ENCODE measurements around the gene CENPP.

The CENPP gene

GRCh38 chr9:92652461-92652860, 326.7 kb downstream of the CENPP start:
- no peaks in the 10 kb centered on the region for H3K9me3 ChIP-seq (ENCODE audit: control insufficient read depth, insufficient read depth, low read length)
- no peak overlapping the region for H3K27ac ChIP-seq (ENCODE audit: low read length)
- no peak overlapping the region for H3K4me3 ChIP-seq (ENCODE audit: low read length)
- H3K36me3 ChIP-seq (ENCODE audit: control insufficient read depth, insufficient read depth, low read length): peaks cover 11% of the 10 kb centered on the region; the same call in 1 of the 2 replicates
- DNase-seq (ENCODE audit: low read depth, low spot score): no peak
- H3K27me3 ChIP-seq (ENCODE audit: control insufficient read depth, insufficient read depth, low read length): no peaks in the 10 kb centered on the region
- no peaks in the 10 kb centered on the region for H3K4me1 ChIP-seq (ENCODE audit: control insufficient read depth, insufficient read depth, low read length)
- no CpG with 5 or more reads among the region's 1 CpG for WGBS (ENCODE audit: insufficient coverage, insufficient read length)

- H3K36me3 ChIP-seq (ENCODE audit: control insufficient read depth, insufficient read depth, low read length): peaks cover 7% of the 10 kb centered on the region
- no peaks in the 10 kb centered on the region for H3K9me3 ChIP-seq (ENCODE audit: control insufficient read depth, insufficient read depth, low read length)
- no peaks in the 10 kb centered on the region for H3K27me3 ChIP-seq (ENCODE audit: control insufficient read depth, insufficient read depth, low read length)
- WGBS (ENCODE audit: insufficient coverage, insufficient read length): no CpG with 5 or more reads among the region's 19 CpGs
- H3K4me3 ChIP-seq (ENCODE audit: low read length): no peak overlapping the region
- no peak for DNase-seq (ENCODE audit: low read depth, low spot score)
- H3K27ac ChIP-seq (ENCODE audit: low read length): no peak overlapping the region
- no peaks in the 10 kb centered on the region for H3K4me1 ChIP-seq (ENCODE audit: control insufficient read depth, insufficient read depth, low read length)
Measured at GRCh38 chr9:92654481-92655301, 328.9 kb downstream of the CENPP start.

GRCh38 chr9:92655366-92655765, 329.6 kb downstream of the CENPP start:
- H3K27ac ChIP-seq (ENCODE audit: low read length): no peak overlapping the region
- no peak overlapping the region for H3K4me3 ChIP-seq (ENCODE audit: low read length)
- H3K27me3 ChIP-seq (ENCODE audit: control insufficient read depth, insufficient read depth, low read length): no peaks in the 10 kb centered on the region
- peaks cover 7% of the 10 kb centered on the region for H3K36me3 ChIP-seq (ENCODE audit: control insufficient read depth, insufficient read depth, low read length)
- H3K9me3 ChIP-seq (ENCODE audit: control insufficient read depth, insufficient read depth, low read length): no peaks in the 10 kb centered on the region
- DNase-seq (ENCODE audit: low read depth, low spot score): no peak
- H3K4me1 ChIP-seq (ENCODE audit: control insufficient read depth, insufficient read depth, low read length): no peaks in the 10 kb centered on the region
- no CpG with 5 or more reads among the region's 7 CpGs for WGBS (ENCODE audit: insufficient coverage, insufficient read length)

- Histone ChIP-seq H3K4me1 (ENCODE audit: control insufficient read depth, insufficient read depth, low read length) (no peaks in the 10 kb centered on the region), H3K36me3 (ENCODE audit: control insufficient read depth, insufficient read depth, low read length) (peaks cover 7% of the 10 kb centered on the region), H3K4me3 (ENCODE audit: low read length) (no peak overlapping the region), H3K27me3 (ENCODE audit: control insufficient read depth, insufficient read depth, low read length) (no peaks in the 10 kb centered on the region), H3K9me3 (ENCODE audit: control insufficient read depth, insufficient read depth, low read length) (no peaks in the 10 kb centered on the region), H3K27ac (ENCODE audit: low read length) (no peak overlapping the region)
- WGBS (ENCODE audit: insufficient coverage, insufficient read length): no CpG with 5 or more reads among the region's 9 CpGs
- no peak for DNase-seq (ENCODE audit: low read depth, low spot score)
Measured at GRCh38 chr9:92655896-92656536, 330.3 kb downstream of the CENPP start.

DNA sequence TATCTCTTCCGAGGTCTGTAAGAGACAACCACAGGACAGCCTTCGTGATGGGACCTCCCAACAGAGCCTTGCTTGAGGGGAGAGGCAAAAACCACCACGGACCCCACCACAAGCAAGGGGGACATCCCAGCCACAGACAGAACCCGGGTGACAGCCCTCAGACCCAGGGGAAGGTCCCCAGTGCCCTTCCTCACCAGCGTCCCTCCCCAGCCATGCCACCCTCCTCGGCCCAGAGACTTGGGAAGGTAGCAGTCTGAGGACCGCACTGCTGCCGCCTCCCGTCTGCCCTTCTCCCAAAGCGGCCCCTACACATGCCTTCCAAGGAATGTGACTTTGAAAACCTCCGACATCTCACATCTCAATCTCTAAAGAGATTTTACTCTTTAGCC, 330.8 kb downstream of the CENPP start:
- no peaks in the 10 kb centered on the region for H3K9me3 ChIP-seq (ENCODE audit: control insufficient read depth, insufficient read depth, low read length)
- H3K27me3 ChIP-seq (ENCODE audit: control insufficient read depth, insufficient read depth, low read length): no peaks in the 10 kb centered on the region
- H3K36me3 ChIP-seq (ENCODE audit: control insufficient read depth, insufficient read depth, low read length): peaks cover 7% of the 10 kb centered on the region
- no peak for DNase-seq (ENCODE audit: low read depth, low spot score)
- no peak overlapping the region for H3K27ac ChIP-seq (ENCODE audit: low read length)
- no CpG with 5 or more reads among the region's 11 CpGs for WGBS (ENCODE audit: insufficient coverage, insufficient read length)
- H3K4me1 ChIP-seq (ENCODE audit: control insufficient read depth, insufficient read depth, low read length): no peaks in the 10 kb centered on the region
- no peak overlapping the region for H3K4me3 ChIP-seq (ENCODE audit: low read length)

DNA sequence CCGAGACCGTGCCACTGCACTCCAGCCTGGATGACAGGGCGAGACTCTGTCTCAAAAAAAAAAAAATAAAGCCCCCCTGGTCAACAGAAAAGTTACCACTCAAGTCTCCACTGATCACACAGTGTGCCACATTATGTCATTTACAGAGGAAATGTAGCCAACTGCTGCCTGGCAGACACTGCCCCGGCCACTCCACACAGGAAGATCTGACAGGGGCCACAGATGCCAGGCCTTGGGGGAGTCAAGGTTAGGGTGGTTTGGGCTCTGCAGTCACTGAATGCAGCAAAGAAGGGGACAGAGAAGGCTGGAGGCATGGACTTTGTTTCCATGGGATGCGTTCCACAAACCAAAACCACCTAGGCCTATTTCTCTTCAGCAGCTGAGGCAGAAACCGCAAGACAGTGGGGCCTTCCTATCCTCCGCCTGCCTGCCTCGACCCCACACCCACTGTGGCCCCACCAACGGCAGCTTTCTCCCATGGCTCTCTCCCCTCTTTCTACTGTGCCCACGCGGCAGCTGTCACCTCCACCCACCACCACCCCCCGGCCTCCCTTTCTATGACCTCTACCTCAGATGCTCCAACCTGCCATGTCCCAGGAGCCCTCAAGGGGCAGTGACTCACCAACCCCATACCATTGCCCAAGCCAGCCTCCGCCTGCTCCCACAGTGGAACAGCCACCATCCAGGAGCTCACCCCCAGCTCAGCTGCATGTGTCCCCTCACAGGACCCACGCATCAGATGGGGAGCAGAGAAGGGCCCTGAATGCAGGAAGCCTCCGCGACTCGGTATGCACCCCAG, 331.7 kb downstream of the CENPP start:
- no peak overlapping the region for H3K4me3 ChIP-seq (ENCODE audit: low read length)
- no peak for DNase-seq (ENCODE audit: low read depth, low spot score)
- WGBS (ENCODE audit: insufficient coverage, insufficient read length): no CpG with 5 or more reads among the region's 17 CpGs
- no peak overlapping the region for H3K27ac ChIP-seq (ENCODE audit: low read length)
- no peaks in the 10 kb centered on the region for H3K4me1 ChIP-seq (ENCODE audit: control insufficient read depth, insufficient read depth, low read length)
- H3K27me3 ChIP-seq (ENCODE audit: control insufficient read depth, insufficient read depth, low read length): no peaks in the 10 kb centered on the region
- H3K36me3 ChIP-seq (ENCODE audit: control insufficient read depth, insufficient read depth, low read length): peaks cover 7% of the 10 kb centered on the region
- no peaks in the 10 kb centered on the region for H3K9me3 ChIP-seq (ENCODE audit: control insufficient read depth, insufficient read depth, low read length)

GRCh38 chr9:92658176-92658575, 332.4 kb downstream of the CENPP start:
- Histone ChIP-seq H3K36me3 (ENCODE audit: control insufficient read depth, insufficient read depth, low read length) (peaks cover 5% of the 10 kb centered on the region), H3K27ac (ENCODE audit: low read length) (no peak overlapping the region), H3K4me3 (ENCODE audit: low read length) (no peak overlapping the region), H3K4me1 (ENCODE audit: control insufficient read depth, insufficient read depth, low read length) (no peaks in the 10 kb centered on the region), H3K9me3 (ENCODE audit: control insufficient read depth, insufficient read depth, low read length) (no peaks in the 10 kb centered on the region), H3K27me3 (ENCODE audit: control insufficient read depth, insufficient read depth, low read length) (no peaks in the 10 kb centered on the region)
- no peak for DNase-seq (ENCODE audit: low read depth, low spot score)
- no CpG with 5 or more reads among the region's 7 CpGs for WGBS (ENCODE audit: insufficient coverage, insufficient read length)

DNA sequence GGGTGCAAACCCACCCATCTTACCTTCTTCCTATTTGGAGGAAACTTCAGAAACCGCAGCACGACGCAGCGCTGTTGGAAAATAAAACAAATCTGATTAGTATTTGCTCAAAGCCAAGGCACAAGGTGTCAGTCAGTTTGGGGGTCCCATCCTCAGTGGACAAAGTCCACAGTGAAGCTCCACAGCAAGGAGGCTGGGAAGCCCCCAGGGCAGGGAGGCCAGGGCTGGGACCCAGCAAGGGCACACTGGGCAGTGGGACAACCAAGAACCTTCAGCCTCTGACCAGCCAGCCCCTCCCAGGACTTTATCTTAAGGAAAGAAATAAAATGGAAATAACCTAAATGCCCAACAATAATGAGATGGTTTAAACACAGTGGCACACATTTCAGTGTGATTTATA, 332.9 kb downstream of the CENPP start:
- Histone ChIP-seq H3K4me3 (ENCODE audit: low read length) (no peak overlapping the region), H3K27ac (ENCODE audit: low read length) (no peak overlapping the region), H3K27me3 (ENCODE audit: control insufficient read depth, insufficient read depth, low read length) (no peaks in the 10 kb centered on the region), H3K9me3 (ENCODE audit: control insufficient read depth, insufficient read depth, low read length) (no peaks in the 10 kb centered on the region), H3K4me1 (ENCODE audit: control insufficient read depth, insufficient read depth, low read length) (no peaks in the 10 kb centered on the region), H3K36me3 (ENCODE audit: control insufficient read depth, insufficient read depth, low read length) (peaks cover 5% of the 10 kb centered on the region)
- no CpG with 5 or more reads among the region's 4 CpGs for WGBS (ENCODE audit: insufficient coverage, insufficient read length)
- no peak for DNase-seq (ENCODE audit: low read depth, low spot score)

DNA sequence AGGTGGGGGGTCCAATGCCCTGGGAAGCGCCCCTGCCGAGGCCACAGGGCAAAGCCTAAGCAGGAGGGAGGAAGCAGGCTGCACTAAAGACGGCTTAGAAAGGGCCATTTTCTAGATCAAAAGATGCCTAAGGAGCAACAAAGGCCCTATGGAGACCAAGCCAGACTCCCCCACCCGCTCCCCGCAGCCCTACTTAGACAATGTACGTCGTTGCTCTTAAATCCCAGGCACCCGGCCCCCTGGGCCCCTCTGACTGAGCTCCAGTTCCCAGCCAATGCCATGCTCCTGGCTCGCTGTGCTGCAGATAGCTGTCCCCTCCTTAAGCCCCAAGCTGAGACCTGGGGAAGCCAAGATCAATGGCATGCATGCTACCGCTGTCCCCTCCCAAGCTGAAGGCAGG, 333.8 kb downstream of the CENPP start:
- H3K27ac ChIP-seq (ENCODE audit: low read length): no peak overlapping the region
- no peaks in the 10 kb centered on the region for H3K27me3 ChIP-seq (ENCODE audit: control insufficient read depth, insufficient read depth, low read length)
- DNase-seq (ENCODE audit: low read depth, low spot score): no peak
- no CpG with 5 or more reads among the region's 10 CpGs for WGBS (ENCODE audit: insufficient coverage, insufficient read length)
- 0 out of 2 replicates have a peak, but pooled peaks cover 2% of the 10 kb centered on the region for H3K4me1 ChIP-seq (ENCODE audit: control insufficient read depth, insufficient read depth, low read length)
- H3K9me3 ChIP-seq (ENCODE audit: control insufficient read depth, insufficient read depth, low read length): no peaks in the 10 kb centered on the region
- peaks cover 5% of the 10 kb centered on the region for H3K36me3 ChIP-seq (ENCODE audit: control insufficient read depth, insufficient read depth, low read length)
- no peak overlapping the region for H3K4me3 ChIP-seq (ENCODE audit: low read length)

GRCh38 chr9:92660266-92660665, 334.5 kb downstream of the CENPP start:
- no peaks in the 10 kb centered on the region for H3K9me3 ChIP-seq (ENCODE audit: control insufficient read depth, insufficient read depth, low read length)
- no CpG with 5 or more reads among the region's 4 CpGs for whole genome bisulfite sequencing (ENCODE audit: insufficient coverage, insufficient read length)
- DNase-seq (ENCODE audit: low read depth, low spot score): no peak
- no peaks in the 10 kb centered on the region for H3K27me3 ChIP-seq (ENCODE audit: control insufficient read depth, insufficient read depth, low read length)
- H3K27ac ChIP-seq (ENCODE audit: low read length): no peak overlapping the region
- 0 out of 2 replicates have a peak, but pooled peaks cover 4% of the 10 kb centered on the region for H3K4me1 ChIP-seq (ENCODE audit: control insufficient read depth, insufficient read depth, low read length)
- H3K36me3 ChIP-seq (ENCODE audit: control insufficient read depth, insufficient read depth, low read length): no peaks in the 10 kb centered on the region; the same call in 1 of the 2 replicates
- H3K4me3 ChIP-seq (ENCODE audit: low read length): no peak overlapping the region
